Measurements from ENCODE around the gene REV1. TPM values are rescaled to one million over a fixed set of nuclear protein-coding genes. Genes with fewer than 3 reads are reported as not detected.

The REV1 gene
- total and polyA plus RNA-seq, 9 of the 15 experiments (the other 6 are each of a cell fraction or from before 2014, with no cell fraction given): 12.8 to 54.4 (median 29.6) TPM

GRCh38 chr2:99485411-99485810 is 4.4 kb downstream of the REV1 start:
- no peak for ATAC-seq
- Histone ChIP-seq H3K4me3 (peak overlapping the region; percentile 20; the same call in 1 of the 2 replicates), H3K9ac (ENCODE audit: insufficient read depth in 1 of 2, low read depth in 2 of 2, low read length in 2 of 2) (peak overlapping the region in 1 of 2 experiments; percentile 85; a peak in 1 of 4 replicates), H3K27ac (ENCODE audit: extremely low read depth, low read depth, low read length) (peak overlapping the region; percentile 28; the same call in 2 of the 3 replicates), H3K4me2 (ENCODE audit: insufficient read depth, low read length) (peak overlapping the region; percentile 58), H4K20me1 (replicated peaks; ENCODE audit: control insufficient read depth, insufficient read depth, low read length) (peaks cover 18% of the 10 kb centered on the region), H3K79me2 (ENCODE audit: control insufficient read depth, insufficient read depth, low read length) (peaks cover 81% of the 10 kb centered on the region), H3K27me3 (ENCODE audit: control insufficient read depth in 2 of 2, insufficient read depth in 2 of 2, low read length in 2 of 2) (no peaks in the 10 kb centered on the region), H3K4me1 (replicated peaks in 1 of 2; ENCODE audit: control insufficient read depth in 2 of 2, insufficient read depth in 2 of 2, low read length in 2 of 2) (peaks cover 12 to 33% of the 10 kb centered on the region in 2 experiments), H2AFZ (ENCODE audit: low read depth, low read length) (no peak overlapping the region), H3K9me3 (replicated peaks; ENCODE audit: control insufficient read depth, insufficient read depth, low read depth, low read length) (no peaks in the 10 kb centered on the region), H3K36me3 (ENCODE audit: control insufficient read depth, insufficient read depth, low read length) (peaks cover 13% of the 10 kb centered on the region; the same call in 2 of the 3 replicates), H3K9me1 (ENCODE audit: control insufficient read depth, insufficient read depth, low read length) (no peaks in the 10 kb centered on the region)
- CTCF ChIA-PET (ENCODE audit: low intra/inter-chr PET ratio): no interaction called here
- no TSS peak for BruUV-seq (replicated peaks)
- DNase-seq (ENCODE audit: extremely low read depth in 1 of 4, low spot score in 3 of 4): peak in 1 of 4 experiments; percentile 51
- POLR2A ChIA-PET: interaction anchor here (1.6 kb wide), 1 partner anchor 12 kb away, joined by 4 read pairs; no protein-coding TSS in a partner anchor
- FAIRE-seq: peak; percentile 72
- in situ Hi-C loops (cut with MboI) (no loop called here), intact Hi-C loops (cut with micrococcal nuclease) (no loop called here)
- whole genome bisulfite sequencing (ENCODE audit: insufficient coverage, low coverage, missing lambda C conversion rate): 12% methylated on average over 3 of the region's 3 CpGs
- TF ChIP-seq NFE2 (IDR thresholded peaks at IDR 0.05; ENCODE audit: low read depth) (no peak), SMARCB1 (IDR thresholded peaks at IDR 0.05; ENCODE audit: insufficient read length, low read depth) (peak; percentile 89), RCOR1 (IDR thresholded peaks at IDR 0.05; ENCODE audit: borderline replicate concordance in 1 of 2, low read depth in 2 of 2, low read length in 2 of 2) (0 out of 4 replicates have a peak, but pooled peaks of 1 of the 2 experiments have one; percentile 19), RFX5 (IDR thresholded peaks at IDR 0.05; ENCODE audit: low read depth, low read length) (no peak), RFX7 (CRISPR knock-in tag; IDR thresholded peaks at IDR 0.05) (no peak), MBD2 (IDR thresholded peaks at IDR 0.05; ENCODE audit: borderline replicate concordance, low read depth) (no peak), EGR1 (conservative IDR thresholded peaks at IDR 0.05) (peak; percentile 65), ZNF354B (CRISPR knock-in tag; IDR thresholded peaks at IDR 0.05) (no peak), MEIS2 (IDR thresholded peaks at IDR 0.05; ENCODE audit: partially characterized antibody) (peak; percentile 66), ZNF212 (CRISPR knock-in tag; IDR thresholded peaks at IDR 0.05) (no peak), BDP1 (IDR thresholded peaks at IDR 0.05; ENCODE audit: insufficient read depth, insufficient read length) (no peak), HNRNPK (IDR thresholded peaks at IDR 0.05; ENCODE audit: low read depth, low read length, poor library complexity, severe bottlenecking) (no peak), TFE3 (CRISPR knock-in tag; IDR thresholded peaks at IDR 0.05) (no peak), U2AF2 (optimal IDR thresholded peaks at IDR 0.05; ENCODE audit: low read depth, low read length) (no peak), PBX2 (CRISPR knock-in tag; IDR thresholded peaks at IDR 0.05; ENCODE audit: low read depth) (no peak), PBX2 (tag; conservative IDR thresholded peaks at IDR 0.05; ENCODE audit: low read depth) (peak; percentile 41), CGGBP1 (CRISPR knock-in tag; IDR thresholded peaks at IDR 0.05) (no peak), ZNF24 (IDR thresholded peaks at IDR 0.05) (no peak), MNT (conservative IDR thresholded peaks at IDR 0.05) (no peak)
